CD4-positive, CD25-positive, alpha-beta regulatory T cell (primary cell): ENCODE measurements around the gene ARHGEF1. TPM values are rescaled to one million over a fixed set of nuclear protein-coding genes. Genes with fewer than 3 reads are reported as not detected.

Experiments used
- ATAC-seq, 2 donors: fragments of 150-1000 bp; cut with Tn5 transposase; one replicate each; pipeline ENCODE4 v1.10.0; 2021; ENCODE audit warnings: low read depth in 2 of 2, moderate number of reproducible peaks in 2 of 2, moderate library complexity in 1 of 2
- DNase-seq, 3 donors: peaks; one replicate each; pipeline versions ENCODE4 v3.0.0 to v3.0.0-alpha.2; 2012 to 2022; ENCODE audit warnings: mixed read lengths in 1 of 3
- H3K27ac ChIP-seq: one replicate; pipeline ENCODE4 v1.7.0; 2013; ENCODE audit warnings: mild to moderate bottlenecking, low read length; ENCODE audit not compliant: insufficient read depth, poor library complexity, severe bottlenecking
- H3K27me3 ChIP-seq: one replicate; pipeline ENCODE4 v1.7.0; 2013; ENCODE audit warnings: low read length; ENCODE audit not compliant: control insufficient read depth, insufficient read depth
- H3K36me3 ChIP-seq: one replicate; pipeline ENCODE4 v1.7.0; 2013; ENCODE audit warnings: mild to moderate bottlenecking, low read length, moderate library complexity; ENCODE audit not compliant: control insufficient read depth, insufficient read depth
- H3K4me1 ChIP-seq: 2 replicates; pipeline ENCODE4 v1.7.0; 2013; ENCODE audit warnings: mild to moderate bottlenecking, low read length; ENCODE audit not compliant: insufficient read depth, control insufficient read depth, poor library complexity, severe bottlenecking
- H3K4me3 ChIP-seq: one replicate; pipeline ENCODE4 v1.7.0; 2013; ENCODE audit warnings: low read depth, mild to moderate bottlenecking, low read length, moderate library complexity
- H3K9me3 ChIP-seq, 2 experiments: 1 replicate in 1 of 2; 2 replicates in 1 of 2; pipeline ENCODE4 v1.7.0; 2013; ENCODE audit warnings: low read length in 2 of 2, mild to moderate bottlenecking in 1 of 2, moderate library complexity in 1 of 2; ENCODE audit not compliant: control insufficient read depth in 2 of 2
- H3K27ac Mint-ChIP-seq, 3 donors: one replicate each; pipeline ENCODE4 v1.8.0; 2020 to 2022; ENCODE audit warnings: mild to moderate bottlenecking in 3 of 3, mixed read lengths in 3 of 3, moderate library complexity in 2 of 3
- H3K27me3 Mint-ChIP-seq: one replicate; pipeline ENCODE4 v1.8.0; 2022; ENCODE audit warnings: mild to moderate bottlenecking, mixed read lengths
- H3K36me3 Mint-ChIP-seq: one replicate; pipeline ENCODE4 v1.8.0; 2020; ENCODE audit warnings: mixed read lengths
- H3K4me1 Mint-ChIP-seq, 4 donors: one replicate each; pipeline ENCODE4 v1.8.0; 2020 to 2022; ENCODE audit warnings: mixed read lengths in 4 of 4, mild to moderate bottlenecking in 1 of 4
- H3K4me3 Mint-ChIP-seq, 4 donors: one replicate each; pipeline ENCODE4 v1.8.0; 2020 to 2022; ENCODE audit warnings: mild to moderate bottlenecking in 4 of 4, mixed read lengths in 4 of 4, moderate library complexity in 3 of 4
- H3K9me3 Mint-ChIP-seq, 7 donors: one replicate each; pipeline ENCODE4 v1.8.0; 2020 to 2022; ENCODE audit warnings: mixed read lengths in 7 of 7, mild to moderate bottlenecking in 3 of 7, moderate library complexity in 2 of 7
- polyA plus RNA-seq, 4 donors: library from polyadenylated mRNA; unstranded; fragments of 300-500 nt; fragmentation: Illumina TruSeq; gene quantifications; one replicate each; pipeline ENCODE4 v1.2.3, GENCODE V29; 2021
- total RNA-seq: library from RNA; stranded (reverse); gene quantifications from one replicate; pipeline ENCODE4 v1.2.3, GENCODE V29; 2022

Gene ARHGEF1
- total and polyA plus RNA-seq, 5 donors from 2014 or later: 162 to 1,312 (median 183) TPM

DNA sequence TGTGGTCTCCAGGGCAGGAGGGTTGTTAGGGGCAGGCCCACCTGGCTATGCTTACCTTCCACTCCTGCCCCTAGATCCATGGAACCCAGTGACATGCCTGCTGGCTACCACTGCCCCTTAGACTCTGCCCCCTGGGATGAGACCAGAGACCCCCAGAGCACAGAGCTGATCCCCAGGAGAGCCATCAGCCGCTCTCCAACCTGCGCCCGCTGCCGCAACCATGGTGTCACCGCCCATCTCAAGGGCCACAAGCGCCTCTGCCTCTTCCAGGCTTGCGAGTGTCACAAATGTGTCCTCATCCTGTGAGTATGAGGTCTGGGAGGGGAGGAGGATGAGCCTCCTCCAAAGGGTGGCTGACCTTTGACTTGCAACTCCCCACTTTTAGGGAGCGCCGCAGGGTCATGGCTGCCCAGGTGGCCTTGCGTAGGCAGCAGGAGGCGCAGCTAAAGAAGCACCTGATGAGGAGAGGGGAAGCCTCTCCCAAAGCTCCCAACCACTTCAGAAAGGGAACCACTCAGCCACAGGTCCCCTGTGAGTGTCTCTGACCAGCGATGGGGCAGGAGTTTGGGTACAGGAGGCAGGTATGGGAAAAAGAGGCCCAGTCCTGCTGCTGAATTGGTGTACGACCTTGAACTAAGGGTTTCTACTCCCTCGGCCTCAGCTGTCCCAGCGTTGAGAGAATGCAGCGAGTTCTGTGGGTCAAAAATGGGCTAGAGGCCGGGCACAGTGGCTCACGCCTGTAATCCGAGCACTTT lies 35.5 kb upstream of the ARHGEF1 start:
- no peaks in the 10 kb centered on the region for H3K4me1 ChIP-seq
- ATAC-seq (no peak), DNase-seq (no peak)
- H3K27ac Mint-ChIP-seq: no peak overlapping the region
- no peaks in the 10 kb centered on the region for H3K36me3 ChIP-seq
- peaks cover under 1% of the 10 kb centered on the region for H3K27me3 ChIP-seq
- H3K27ac ChIP-seq: no peak overlapping the region
- peaks cover 30% of the 10 kb centered on the region for H3K27me3 Mint-ChIP-seq
- H3K4me3 Mint-ChIP-seq: no peak overlapping the region
- no peaks in the 10 kb centered on the region for H3K9me3 ChIP-seq
- H3K9me3 Mint-ChIP-seq: no peaks in the 10 kb centered on the region
- no peaks in the 10 kb centered on the region for H3K4me1 Mint-ChIP-seq
- no peaks in the 10 kb centered on the region for H3K36me3 Mint-ChIP-seq
- H3K4me3 ChIP-seq: no peak overlapping the region

DNA sequence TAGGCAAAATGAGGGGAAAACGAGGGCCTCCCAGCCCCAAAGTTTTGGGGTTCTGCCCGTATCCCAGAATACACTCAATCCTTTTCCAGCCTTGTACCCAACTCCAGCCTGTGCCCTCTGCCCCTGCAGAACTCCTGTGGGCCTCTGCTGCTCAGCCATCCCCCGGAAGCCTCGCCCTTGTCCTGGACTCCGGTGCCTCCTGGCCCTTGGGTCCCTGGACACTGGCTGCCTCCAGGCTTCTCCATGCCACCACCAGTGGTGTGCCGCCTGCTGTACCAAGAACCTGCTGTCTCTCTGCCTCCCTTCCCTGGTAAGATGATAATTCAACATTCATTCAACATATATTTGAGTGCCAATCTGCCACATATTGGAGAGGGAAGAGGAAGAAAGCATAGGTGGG lies 34.3 kb upstream of the ARHGEF1 start:
- Mint-ChIP-seq H3K4me3 (no peak overlapping the region), H3K4me1 (no peaks in the 10 kb centered on the region), H3K27me3 (peaks cover 32% of the 10 kb centered on the region), H3K27ac (no peak overlapping the region), H3K9me3 (no peaks in the 10 kb centered on the region), H3K36me3 (no peaks in the 10 kb centered on the region)
- Histone ChIP-seq H3K27me3 (peaks cover 3% of the 10 kb centered on the region), H3K27ac (no peak overlapping the region), H3K36me3 (no peaks in the 10 kb centered on the region), H3K9me3 (no peaks in the 10 kb centered on the region), H3K4me1 (no peaks in the 10 kb centered on the region), H3K4me3 (no peak overlapping the region)
- ATAC-seq (no peak), DNase-seq (no peak)

DNA sequence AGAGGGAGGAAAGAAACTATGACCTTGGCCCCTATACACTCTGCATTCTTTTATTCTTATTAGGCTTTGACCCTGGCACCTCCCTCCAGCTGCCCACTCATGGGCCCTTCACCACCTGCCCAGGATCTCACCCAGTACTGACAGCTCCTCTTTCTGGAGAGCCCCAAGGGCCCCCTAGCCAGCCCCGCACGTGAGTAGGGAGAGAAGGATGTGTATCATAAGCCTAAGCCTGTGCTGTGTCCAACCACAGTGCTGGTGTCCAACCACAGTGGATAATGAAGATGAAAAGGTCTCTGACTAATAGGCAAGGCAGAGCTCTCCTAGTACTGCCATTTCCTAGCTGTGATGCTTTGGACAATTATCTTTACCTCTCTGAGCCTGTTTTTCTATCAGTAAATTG lies 33.9 kb upstream of the ARHGEF1 start:
- Histone ChIP-seq H3K27ac (no peak overlapping the region), H3K4me3 (no peak overlapping the region), H3K27me3 (peaks cover 6% of the 10 kb centered on the region), H3K9me3 (no peaks in the 10 kb centered on the region), H3K36me3 (no peaks in the 10 kb centered on the region), H3K4me1 (no peaks in the 10 kb centered on the region)
- DNase-seq (no peak), ATAC-seq (no peak)
- Mint-ChIP-seq H3K36me3 (no peaks in the 10 kb centered on the region), H3K27ac (peak overlapping the region in 1 of 3 donors; percentile 88), H3K4me1 (no peaks in the 10 kb centered on the region), H3K27me3 (peaks cover 34% of the 10 kb centered on the region), H3K4me3 (no peak overlapping the region), H3K9me3 (no peaks in the 10 kb centered on the region)

DNA sequence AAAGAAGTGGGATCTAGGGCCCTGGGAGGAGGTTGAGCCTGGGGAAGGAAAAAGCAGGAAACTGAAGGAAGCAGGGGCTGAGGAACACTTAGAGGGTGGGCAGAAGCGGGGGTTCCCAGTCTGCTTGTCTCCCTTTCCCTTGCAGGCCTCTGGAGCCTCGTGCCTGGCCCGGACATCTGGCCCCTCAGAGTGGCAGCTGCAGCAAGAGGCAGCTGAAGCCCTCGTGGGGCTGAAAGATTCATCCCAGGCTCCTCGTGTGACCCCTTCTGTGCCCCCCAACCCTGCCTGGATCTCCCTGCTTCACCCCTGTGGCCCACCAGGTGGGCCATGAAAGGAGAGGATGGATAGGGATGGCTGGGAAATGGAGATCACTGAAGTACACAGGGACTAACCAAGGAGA lies 32.6 kb upstream of the ARHGEF1 start:
- no peaks in the 10 kb centered on the region for H3K9me3 ChIP-seq
- H3K4me1 ChIP-seq: no peaks in the 10 kb centered on the region
- DNase-seq (no peak), ATAC-seq (no peak)
- no peaks in the 10 kb centered on the region for H3K4me1 Mint-ChIP-seq
- H3K4me3 Mint-ChIP-seq: no peak overlapping the region
- H3K36me3 Mint-ChIP-seq: no peaks in the 10 kb centered on the region
- H3K27ac Mint-ChIP-seq: no peak overlapping the region
- H3K36me3 ChIP-seq: no peaks in the 10 kb centered on the region
- peaks cover 34% of the 10 kb centered on the region for H3K27me3 Mint-ChIP-seq
- no peak overlapping the region for H3K27ac ChIP-seq
- no peak overlapping the region for H3K4me3 ChIP-seq
- H3K27me3 ChIP-seq: peaks cover 11% of the 10 kb centered on the region
- no peaks in the 10 kb centered on the region for H3K9me3 Mint-ChIP-seq

DNA sequence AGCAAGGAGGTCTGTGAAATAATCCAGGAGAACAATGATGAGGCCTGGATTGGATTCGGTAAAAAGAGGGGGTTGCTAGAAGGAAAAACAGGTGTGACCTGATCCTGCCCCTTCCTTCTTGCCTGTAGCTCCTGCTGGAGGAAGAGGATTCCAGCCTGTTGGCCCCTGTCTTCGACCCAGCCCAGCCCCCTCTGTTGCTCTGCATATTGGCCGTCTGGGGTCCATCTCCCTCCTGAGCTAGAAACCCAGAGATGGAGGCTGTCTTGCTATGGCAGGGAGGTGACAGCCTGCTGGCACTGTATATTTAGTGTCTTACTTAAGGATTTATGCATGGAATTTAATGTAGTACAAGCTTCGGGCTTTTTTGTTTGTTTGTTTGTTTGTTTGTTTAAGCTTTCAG lies 31.5 kb upstream of the ARHGEF1 start:
- Mint-ChIP-seq H3K4me1 (no peaks in the 10 kb centered on the region), H3K9me3 (no peaks in the 10 kb centered on the region), H3K36me3 (no peaks in the 10 kb centered on the region), H3K27ac (no peak overlapping the region), H3K27me3 (peaks cover 34% of the 10 kb centered on the region), H3K4me3 (no peak overlapping the region)
- ATAC-seq (no peak), DNase-seq (no peak)
- no peaks in the 10 kb centered on the region for H3K36me3 ChIP-seq
- no peak overlapping the region for H3K27ac ChIP-seq
- no peaks in the 10 kb centered on the region for H3K4me1 ChIP-seq
- no peak overlapping the region for H3K4me3 ChIP-seq
- no peaks in the 10 kb centered on the region for H3K9me3 ChIP-seq
- H3K27me3 ChIP-seq: peaks cover 11% of the 10 kb centered on the region

DNA sequence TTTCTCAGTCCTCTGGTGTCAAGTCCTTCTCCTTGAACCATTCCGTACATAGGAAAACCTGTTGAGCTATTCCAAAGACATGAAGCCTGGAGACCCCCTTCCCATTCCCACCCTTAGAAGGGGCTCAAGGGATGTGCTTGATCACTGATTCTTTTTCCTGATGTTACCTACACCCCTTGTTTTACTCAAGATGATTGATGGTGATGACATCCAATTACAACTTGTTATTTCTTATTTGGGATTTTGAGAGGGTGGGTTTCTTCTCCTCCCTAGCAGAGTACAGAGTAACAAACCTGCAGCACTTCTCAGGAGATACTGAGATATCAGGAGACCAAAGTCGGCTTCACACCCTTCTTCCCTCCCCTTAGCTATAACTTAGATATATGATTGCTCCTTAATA lies 29.6 kb upstream of the ARHGEF1 start:
- Mint-ChIP-seq H3K4me1 (no peaks in the 10 kb centered on the region), H3K27me3 (peaks cover 30% of the 10 kb centered on the region), H3K9me3 (no peaks in the 10 kb centered on the region), H3K27ac (no peak overlapping the region), H3K4me3 (no peak overlapping the region), H3K36me3 (no peaks in the 10 kb centered on the region)
- Histone ChIP-seq H3K9me3 (no peaks in the 10 kb centered on the region), H3K27me3 (peaks cover 11% of the 10 kb centered on the region), H3K27ac (no peak overlapping the region), H3K4me3 (no peak overlapping the region), H3K4me1 (no peaks in the 10 kb centered on the region), H3K36me3 (no peaks in the 10 kb centered on the region)
- ATAC-seq (no peak), DNase-seq (no peak)

DNA sequence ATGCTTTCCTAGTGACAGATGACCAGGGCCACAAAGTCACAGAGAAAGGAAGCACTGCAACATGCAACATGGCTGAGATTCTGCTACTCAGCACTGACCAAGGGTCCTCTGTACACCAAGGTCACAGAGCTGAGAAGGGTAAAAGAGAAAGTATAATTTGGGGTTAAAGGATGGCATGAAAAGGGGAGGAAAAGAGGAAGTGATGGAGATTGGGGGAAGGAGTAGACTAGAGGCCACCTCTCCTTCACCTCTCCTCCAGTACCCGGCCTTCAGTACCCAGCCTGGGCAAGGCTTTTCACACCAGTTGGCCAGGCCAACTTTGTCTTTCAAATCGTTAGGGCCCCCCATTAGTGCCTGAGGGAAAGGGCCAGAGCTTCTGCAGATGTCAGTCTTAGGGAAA lies 29.2 kb upstream of the ARHGEF1 start:
- Mint-ChIP-seq H3K27me3 (peaks cover 25% of the 10 kb centered on the region), H3K27ac (peak overlapping the region in 1 of 3 donors; percentile 64), H3K4me1 (no peaks in the 10 kb centered on the region), H3K36me3 (no peaks in the 10 kb centered on the region), H3K4me3 (no peak overlapping the region), H3K9me3 (no peaks in the 10 kb centered on the region)
- DNase-seq (no peak), ATAC-seq (no peak)
- Histone ChIP-seq H3K27ac (no peak overlapping the region), H3K36me3 (no peaks in the 10 kb centered on the region), H3K4me3 (no peak overlapping the region), H3K4me1 (no peaks in the 10 kb centered on the region), H3K9me3 (no peaks in the 10 kb centered on the region), H3K27me3 (peaks cover 11% of the 10 kb centered on the region)

DNA sequence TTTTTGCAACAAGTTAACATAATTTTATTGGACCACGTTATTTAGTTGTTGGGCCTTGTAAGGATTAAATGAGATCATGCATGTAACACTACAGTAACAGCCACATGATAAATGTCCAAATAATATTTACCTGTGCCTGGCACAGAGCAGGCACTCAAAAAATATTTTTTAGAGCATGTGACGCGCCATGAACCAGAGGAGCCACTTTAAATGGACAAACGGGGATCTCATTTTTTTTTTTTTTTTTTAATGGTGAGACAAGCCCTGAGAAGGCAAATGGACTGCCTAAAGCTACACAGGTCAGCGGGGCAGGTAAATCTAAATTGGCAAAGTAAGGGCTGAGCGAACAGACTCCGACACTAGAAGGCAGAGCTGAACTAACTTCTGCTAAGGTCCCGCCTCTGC lies 23.8 kb upstream of the ARHGEF1 start:
- peaks cover 29% of the 10 kb centered on the region for H3K36me3 Mint-ChIP-seq
- peaks cover 0 to 49% (median 27%) of the 10 kb centered on the region in 4 donors for H3K4me1 Mint-ChIP-seq
- peaks cover 4% of the 10 kb centered on the region for H3K27me3 ChIP-seq
- H3K4me3 ChIP-seq: peak overlapping the region; percentile 85
- H3K9me3 Mint-ChIP-seq: peaks cover 0 to 1% (median 0%) of the 10 kb centered on the region in 7 donors
- H3K27ac Mint-ChIP-seq: peak overlapping the region; percentile 76 to 98 (median 95)
- peaks cover 28% of the 10 kb centered on the region for H3K36me3 ChIP-seq
- H3K27ac ChIP-seq: peak overlapping the region; percentile 98
- peak overlapping the region; percentile 85 to 96 (median 92) for H3K4me3 Mint-ChIP-seq
- ATAC-seq: no peak
- no peak for DNase-seq
- H3K4me1 ChIP-seq: peaks cover 45% of the 10 kb centered on the region
- no peaks in the 10 kb centered on the region for H3K27me3 Mint-ChIP-seq
- H3K9me3 ChIP-seq: no peaks in the 10 kb centered on the region
